H1 (cell line): ENCODE data around the gene TACC2. TPM values are rescaled to one million over a fixed set of nuclear protein-coding genes. Genes with fewer than 3 reads are reported as not detected.

Experiments used
- CTCF ChIA-PET: fragments of 300-600 bp; sonication (Branson Sonifier 250); formaldehyde crosslinking; loops from one replicate; lab custom pipeline; 2021; ENCODE audit not compliant: partially characterized antibody; lab: Charles Lee
- POLR2A ChIA-PET: fragments of 300-600 bp; sonication (Branson Sonifier 250); formaldehyde crosslinking; loops from one replicate; lab custom pipeline; 2021; ENCODE audit warnings: inconsistent platforms; ENCODE audit not compliant: partially characterized antibody; lab: Charles Lee
- DNase-seq, 2 experiments: peaks; one replicate each; pipeline versions ENCODE4 v3.0.0 to v3.0.0-alpha.2; 2010 to 2022; ENCODE audit warnings: low spot score in 2 of 2, low read depth in 1 of 2, mixed read lengths in 1 of 2
- FAIRE-seq: peaks from 2 replicates; lab custom pipeline; 2011; peaks lifted over from hg19 to GRCh38; lab: Jason Lieb, UNC
- H2AFZ ChIP-seq: 2 replicates; pipeline ENCODE4 v1.8.1; 2012; ENCODE audit warnings: low read length, inconsistent platforms
- H2AK5ac ChIP-seq: 2 replicates; pipeline ENCODE4 v1.6.1; 2013; ENCODE audit warnings: low read depth, low read length
- H2BK120ac ChIP-seq: replicated peaks from 2 replicates; pipeline ENCODE3; 2013; ENCODE audit warnings: low read depth, low read length, inconsistent platforms
- H2BK12ac ChIP-seq: 2 replicates; pipeline ENCODE4 v1.6.1; 2013; ENCODE audit warnings: low read depth, low read length
- H2BK15ac ChIP-seq: 2 replicates; pipeline ENCODE4 v1.6.1; 2013; ENCODE audit warnings: low read length
- H2BK20ac ChIP-seq: 2 replicates; pipeline ENCODE4 v1.6.1; 2013; ENCODE audit warnings: low read length
- H2BK5ac ChIP-seq: 2 replicates; pipeline ENCODE4 v1.6.1; 2013; ENCODE audit warnings: low read depth, low read length
- H3K14ac ChIP-seq: 2 replicates; pipeline ENCODE4 v1.6.1; 2013; ENCODE audit warnings: inconsistent platforms; ENCODE audit not compliant: insufficient read length
- H3K18ac ChIP-seq: 2 replicates; pipeline ENCODE4 v1.6.1; 2013; ENCODE audit warnings: low read length; ENCODE audit errors: extremely low read depth
- H3K23ac ChIP-seq: 2 replicates; pipeline ENCODE4 v1.6.1; 2013; ENCODE audit warnings: inconsistent platforms; ENCODE audit not compliant: insufficient read length
- H3K23me2 ChIP-seq: 2 replicates; pipeline ENCODE4 v1.6.1; 2013; ENCODE audit warnings: low read depth, low read length
- H3K27ac ChIP-seq: 2 replicates; pipeline ENCODE4 v1.6.1; 2011; ENCODE audit warnings: low read depth, low read length, inconsistent platforms
- H3K27me3 ChIP-seq, 4 experiments: replicated peaks in 1 of 4; 1 replicate in 1 of 4; 2 replicates in 3 of 4; pipeline versions ENCODE4 v1.6.1 to v1.8.1; 2011 to 2013; ENCODE audit warnings: low read length in 3 of 4, mild to moderate bottlenecking in 3 of 4, inconsistent platforms in 2 of 4, mixed read lengths in 2 of 4, moderate library complexity in 1 of 4; ENCODE audit not compliant: control insufficient read depth in 3 of 4, insufficient read depth in 3 of 4; ENCODE audit errors: extremely low read depth in 1 of 4
- H3K36me3 ChIP-seq, 4 experiments: 2 replicates each; pipeline versions ENCODE4 v1.6.1 to v1.8.1; 2011 to 2013; ENCODE audit warnings: mild to moderate bottlenecking in 4 of 4, low read length in 3 of 4, moderate library complexity in 2 of 4, control low read depth in 1 of 4, inconsistent platforms in 1 of 4; ENCODE audit not compliant: insufficient read depth in 4 of 4, control insufficient read depth in 2 of 4
- H3K4ac ChIP-seq: replicated peaks from 2 replicates; pipeline ENCODE3; 2013; ENCODE audit warnings: low read length, low read depth, mixed read lengths, inconsistent platforms; ENCODE audit not compliant: insufficient read length
- H3K4me1 ChIP-seq, 4 experiments: replicated peaks in 1 of 4; 1 replicate in 1 of 4; 2 replicates in 3 of 4; pipeline versions ENCODE4 v1.6.1 to v1.8.1; 2011 to 2013; ENCODE audit warnings: low read length in 3 of 4, inconsistent platforms in 2 of 4, mixed read lengths in 1 of 4; ENCODE audit not compliant: insufficient read depth in 4 of 4, control insufficient read depth in 3 of 4
- H3K4me2 ChIP-seq, 2 experiments: 2 replicates each; pipeline versions ENCODE4 v1.6.1 to v1.8.1; 2011 to 2013; ENCODE audit warnings: low read depth in 2 of 2, low read length in 2 of 2, control low read depth in 1 of 2, inconsistent platforms in 1 of 2, mild to moderate bottlenecking in 1 of 2; ENCODE audit not compliant: insufficient read depth in 1 of 2
- H3K4me3 ChIP-seq, 4 experiments: fragments of 200-600, 300-600 bp in 1 of 4; sonication (generic), shearing (Covaris generic), sonication (Bioruptor Twin) in 1 of 4; 2 replicates each; pipeline versions ENCODE4 v1.5.1 to v1.8.1; 2011 to 2016; ENCODE audit warnings: low read length in 4 of 4, low read depth in 3 of 4, control low read depth in 2 of 4, inconsistent platforms in 2 of 4, mild to moderate bottlenecking in 2 of 4, mixed read lengths in 1 of 4, moderate library complexity in 1 of 4; ENCODE audit not compliant: insufficient read depth in 2 of 4; ENCODE audit errors: extremely low read depth in 1 of 4
- H3K56ac ChIP-seq: replicated peaks from 2 replicates; pipeline ENCODE3; 2013; ENCODE audit warnings: low read depth, mild to moderate bottlenecking, mixed read lengths, low read length, inconsistent platforms; ENCODE audit not compliant: insufficient read length
- H3K79me1 ChIP-seq: 2 replicates; pipeline ENCODE4 v1.6.1; 2013; ENCODE audit warnings: low read depth, low read length, control low read depth
- H3K79me2 ChIP-seq, 2 experiments: 2 replicates each; pipeline versions ENCODE4 v1.6.1 to v1.8.1; 2012 to 2013; ENCODE audit warnings: low read length in 2 of 2, mild to moderate bottlenecking in 2 of 2, inconsistent platforms in 1 of 2; ENCODE audit not compliant: insufficient read depth in 2 of 2, control insufficient read depth in 1 of 2
- H3K9ac ChIP-seq, 4 experiments: replicated peaks in 1 of 4; 1 replicate in 1 of 4; 2 replicates in 3 of 4; pipeline versions ENCODE4 v1.6.1 to v1.8.1; 2011 to 2013; ENCODE audit warnings: low read depth in 3 of 4, low read length in 3 of 4, control low read depth in 2 of 4, mild to moderate bottlenecking in 2 of 4, moderate library complexity in 2 of 4, inconsistent platforms in 1 of 4; ENCODE audit errors: extremely low read depth in 1 of 4
- H3K9me3 ChIP-seq, 2 experiments: 2 replicates each; pipeline versions ENCODE4 v1.6.1 to v1.8.1; 2012 to 2013; ENCODE audit warnings: mild to moderate bottlenecking in 2 of 2, moderate library complexity in 2 of 2, control low read depth in 1 of 2, inconsistent platforms in 1 of 2, low read depth in 1 of 2, low read length in 1 of 2, mixed read lengths in 1 of 2; ENCODE audit not compliant: insufficient read depth in 2 of 2
- H4K20me1 ChIP-seq, 2 experiments: replicated peaks in 1 of 2; 2 replicates each; pipeline versions ENCODE3 to v1.8.1; 2011 to 2013; ENCODE audit warnings: inconsistent platforms in 2 of 2, low read length in 2 of 2, mild to moderate bottlenecking in 1 of 2; ENCODE audit not compliant: insufficient read depth in 2 of 2, control insufficient read depth in 1 of 2
- H4K5ac ChIP-seq: 2 replicates; pipeline ENCODE4 v1.6.1; 2013; ENCODE audit warnings: low read length, low read depth, mixed read lengths, inconsistent platforms; ENCODE audit not compliant: insufficient read length
- H4K8ac ChIP-seq: 2 replicates; pipeline ENCODE4 v1.8.0; 2013; ENCODE audit warnings: mild to moderate bottlenecking, moderate library complexity, low read length, inconsistent platforms; ENCODE audit not compliant: insufficient read depth; ENCODE audit errors: extremely low read depth
- H4K91ac ChIP-seq: replicated peaks from 2 replicates; pipeline ENCODE3; 2013; ENCODE audit warnings: low read length, mixed read lengths, inconsistent platforms; ENCODE audit not compliant: insufficient read length
- ASH2L ChIP-seq: fragments of 200-600, 300-600 bp; sonication (generic); IDR thresholded peaks from one replicate; pipeline ENCODE4 v1.7.1; 2017; ENCODE audit warnings: low read length
- ATF3 ChIP-seq: IDR thresholded peaks from 2 replicates; pipeline ENCODE4 v1.6.1; 2011; ENCODE audit warnings: low read depth, mild to moderate bottlenecking, low read length; ENCODE audit not compliant: insufficient read depth
- BRCA1 ChIP-seq: IDR thresholded peaks from 2 replicates; pipeline ENCODE4 v1.6.1; 2012; ENCODE audit warnings: low read depth, low read length, improper control_type of control experiment
- FOSL1 ChIP-seq: IDR thresholded peaks from 2 replicates; pipeline ENCODE4 v1.6.1; 2011; ENCODE audit warnings: mild to moderate bottlenecking, low read depth, low read length, moderate library complexity; ENCODE audit not compliant: insufficient read depth
- JUND ChIP-seq: IDR thresholded peaks from 2 replicates; pipeline ENCODE4 v1.6.1; 2011; ENCODE audit warnings: mild to moderate bottlenecking, improper control_type of control experiment, low read length
- MAX ChIP-seq: IDR thresholded peaks from 2 replicates; pipeline ENCODE4 v1.6.1; 2012; ENCODE audit warnings: inconsistent platforms
- PHF8 ChIP-seq: fragments of 200-600 bp; sonication (generic); conservative IDR thresholded peaks from 2 replicates; pipeline ENCODE4 v1.7.1; 2012; ENCODE audit warnings: low read depth, mild to moderate bottlenecking, inconsistent platforms, low read length, moderate library complexity
- SIX5 ChIP-seq: IDR thresholded peaks from 2 replicates; pipeline ENCODE4 v1.6.1; 2011; ENCODE audit warnings: mild to moderate bottlenecking, low read depth, low read length
- SUZ12 ChIP-seq: fragments of 200-600 bp; sonication (generic); IDR thresholded peaks from 2 replicates; pipeline ENCODE4 v1.6.1; 2012; ENCODE audit warnings: mild to moderate bottlenecking, inconsistent platforms, low read length, moderate library complexity, mixed read lengths
- USF2 ChIP-seq: IDR thresholded peaks from 2 replicates; pipeline ENCODE4 v1.6.1; 2011; ENCODE audit warnings: low read length, improper control_type of control experiment
- WGBS, 2 experiments: shearing (Covaris generic) in 1 of 2; methylation state at CpG; one replicate each; pipeline versions ENCODE4 v1.1.6 to v1.1.7; 2013 to 2015; ENCODE audit warnings: low lambda C conversion rate in 2 of 2, mixed read lengths in 2 of 2, inconsistent platforms in 1 of 2, low coverage in 1 of 2, missing lambda C conversion rate in 1 of 2; ENCODE audit not compliant: insufficient replicate concordance in 2 of 2, insufficient coverage in 1 of 2, insufficient read length in 1 of 2; ENCODE audit errors: extremely low coverage in 1 of 2, missing lambda C conversion rate in 1 of 2; 5-methylcytosine and 5-hydroxymethylcytosine counted together
- polyA plus RNA-seq, 7 experiments: library from polyadenylated mRNA; depleted of rRNA in 3 of 7; stranded (reverse) in 5 of 7; unstranded in 2 of 7; fragments of >200 nt in 5 of 7; fragments of 200-250 nt in 2 of 7; gene quantifications; 1 replicate in 5 of 7; 2 replicates in 1 of 7; 4 replicates in 1 of 7; pipeline versions ENCODE4 v1.2.1 to v1.2.3, GENCODE V29; 2011 to 2013; ENCODE audit warnings: missing spikeins in 2 of 7, mixed read lengths in 2 of 7
- total RNA-seq: library from RNA; stranded (reverse); fragmentation: NEBNext Ultra II Directional; extraction: Animal tissue kit (Norgen Biotek cat#: 25700); gene quantifications from 2 replicates; pipeline ENCODE4 v1.2.1, GENCODE V29; 2021

Gene TACC2
- total and polyA plus RNA-seq, 2 of the 8 experiments (the other 6 are each of a cell fraction or from before 2014, with no cell fraction given): 21.2 to 46.6 TPM

DNA sequence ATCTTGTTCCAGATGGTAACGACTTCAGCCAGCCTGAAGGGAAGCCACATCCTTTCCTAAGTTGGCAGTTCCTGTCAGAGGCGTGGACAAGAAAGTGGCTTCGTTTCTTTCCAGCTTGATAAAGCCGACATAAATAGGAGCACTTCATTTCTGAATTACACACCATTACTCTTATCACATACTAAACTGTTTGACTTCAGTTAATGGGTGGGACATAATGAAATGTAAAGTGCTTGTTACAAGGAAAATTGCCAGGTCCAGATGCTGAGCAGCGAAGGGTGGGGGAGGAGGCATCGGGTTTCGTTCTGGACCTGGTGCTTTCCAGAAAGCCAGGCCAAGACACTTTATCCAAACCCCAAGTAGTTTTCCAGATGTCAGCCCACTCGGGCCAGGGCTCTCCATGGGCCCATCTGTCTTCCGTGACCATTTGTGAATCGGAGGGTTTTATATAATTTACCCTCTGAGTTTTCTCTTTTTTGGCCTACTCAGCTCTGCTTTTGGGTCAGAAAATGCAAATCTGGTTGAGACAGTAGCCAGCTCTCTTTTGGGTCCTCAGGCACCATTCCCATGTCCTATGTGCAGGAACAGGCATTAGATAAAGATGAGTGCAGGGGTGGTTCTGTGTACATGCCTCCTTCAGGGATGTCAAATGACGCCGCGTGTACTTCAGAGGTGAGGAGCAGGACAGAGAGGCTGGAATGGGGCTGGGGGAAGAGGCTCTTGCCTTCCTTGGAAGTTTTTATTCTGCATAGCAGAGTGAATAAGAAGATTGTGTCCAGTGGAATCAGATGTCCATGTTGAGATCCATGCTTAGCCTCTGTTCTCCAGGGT, 90.2 kb downstream of the TACC2 start:
- Histone ChIP-seq H2AK5ac (no peak overlapping the region), H3K79me1 (no peaks in the 10 kb centered on the region), H4K5ac (no peak overlapping the region), H3K9ac (no peak overlapping the region), H2BK20ac (no peak overlapping the region), H3K18ac (no peak overlapping the region), H3K56ac (no peak overlapping the region), H2BK120ac (no peak overlapping the region), H3K36me3 (no peaks in the 10 kb centered on the region), H2BK12ac (no peak overlapping the region), H3K4me2 (no peak overlapping the region), H2BK5ac (no peak overlapping the region), H3K4me3 (no peak overlapping the region), H4K20me1 (no peaks in the 10 kb centered on the region), H3K4ac (no peak overlapping the region), H3K9me3 (no peaks in the 10 kb centered on the region), H3K27me3 (no peaks in the 10 kb centered on the region), H4K91ac (no peak overlapping the region), H3K79me2 (no peaks in the 10 kb centered on the region), H3K14ac (no peak overlapping the region), H3K23me2 (no peaks in the 10 kb centered on the region), H3K23ac (no peak overlapping the region), H4K8ac (no peak overlapping the region), H3K27ac (no peak overlapping the region), H2AFZ (no peak overlapping the region), H3K4me1 (peaks cover 0 to 4% (median 0%) of the 10 kb centered on the region in 4 experiments; a peak in 2 of 7 replicates), H2BK15ac (no peak overlapping the region)
- ChIA-PET POLR2A (no interaction called here), CTCF (interaction anchor here (1.0 kb wide), 1 partner anchor 17 kb away, joined by 3 read pairs; no protein-coding TSS in a partner anchor)
- FAIRE-seq (no peak), DNase-seq (no peak)
- 86% methylated on average over 13 of the region's 13 CpGs; no CpG with 5 or more reads in 1 of the 2 experiments for WGBS, 2 experiments
- TF ChIP-seq SUZ12 (no peak), ASH2L (no peak), MAX (no peak), FOSL1 (no peak), USF2 (no peak), JUND (no peak), SIX5 (no peak), BRCA1 (no peak), PHF8 (no peak), ATF3 (no peak)
